GM13976 (cell line): ENCODE results near the gene PPP2R5D.

ENCODE experiments used
- DNase-seq: peaks from one replicate; pipeline ENCODE4 v3.0.0; 2012; ENCODE audit warnings: low spot score
- in situ Hi-C: fragments of 300-500 bp; cut with MboI; formaldehyde crosslinking; loops from one replicate; pipeline ENCODE4 v1.12.0; 2022; ENCODE audit warnings: low sequenced_read_pairs, mixed read lengths, inconsistent platforms; ENCODE audit not compliant: unreplicated experiment
- TF ChIP-seq, protein P1 (sequence below): IDR thresholded peaks from 2 replicates; pipeline ENCODE4 v1.5.1; 2012; ENCODE audit warnings: borderline replicate concordance, mild to moderate bottlenecking; ENCODE audit not compliant: insufficient read depth; ENCODE audit errors: extremely low read depth, missing control alignments, control extremely low read depth

Gene PPP2R5D

DNA sequence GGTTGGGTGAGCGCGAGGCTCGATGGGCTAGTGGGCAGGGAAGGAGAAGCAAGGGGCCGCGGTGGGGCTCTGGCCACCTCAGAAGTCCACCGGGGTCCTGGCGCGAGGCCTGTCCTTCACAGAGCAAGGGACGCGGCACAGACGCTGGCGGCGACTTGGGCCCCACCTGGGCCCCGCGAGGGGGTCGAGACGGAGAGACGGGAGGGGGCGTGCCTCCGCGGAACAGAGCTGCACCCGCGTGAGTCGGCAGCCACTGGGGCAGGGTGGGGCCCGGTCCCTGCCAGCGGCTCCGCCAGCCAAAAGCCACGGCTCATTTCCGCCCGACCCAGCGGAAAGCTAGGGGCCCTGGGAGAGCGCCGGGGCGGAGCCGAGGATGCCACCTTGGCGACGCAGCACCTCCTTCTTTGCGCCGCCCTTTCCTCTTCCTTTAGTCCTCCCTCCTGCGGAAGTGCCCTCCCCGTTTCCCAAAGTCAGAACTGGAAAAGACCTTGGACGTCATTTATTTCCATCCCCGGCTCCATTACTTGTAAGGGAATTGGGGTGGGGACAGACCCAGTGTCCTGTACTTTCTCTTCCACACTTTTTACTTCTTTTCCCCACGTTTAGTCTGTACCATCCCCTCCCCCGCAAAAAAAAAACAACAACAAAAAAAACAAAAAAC lies 69.3 kb downstream of the PPP2R5D start, which contains the start of gene CUL7:
Gene CUL7, minus strand, starts transcription at position 307 of the 661 bp plus-strand sequence. CDS start 1,063 bp downstream, outside the sequence.
- peak; percentile 98 for DNase-seq
- TF ChIP-seq, protein P1, sequence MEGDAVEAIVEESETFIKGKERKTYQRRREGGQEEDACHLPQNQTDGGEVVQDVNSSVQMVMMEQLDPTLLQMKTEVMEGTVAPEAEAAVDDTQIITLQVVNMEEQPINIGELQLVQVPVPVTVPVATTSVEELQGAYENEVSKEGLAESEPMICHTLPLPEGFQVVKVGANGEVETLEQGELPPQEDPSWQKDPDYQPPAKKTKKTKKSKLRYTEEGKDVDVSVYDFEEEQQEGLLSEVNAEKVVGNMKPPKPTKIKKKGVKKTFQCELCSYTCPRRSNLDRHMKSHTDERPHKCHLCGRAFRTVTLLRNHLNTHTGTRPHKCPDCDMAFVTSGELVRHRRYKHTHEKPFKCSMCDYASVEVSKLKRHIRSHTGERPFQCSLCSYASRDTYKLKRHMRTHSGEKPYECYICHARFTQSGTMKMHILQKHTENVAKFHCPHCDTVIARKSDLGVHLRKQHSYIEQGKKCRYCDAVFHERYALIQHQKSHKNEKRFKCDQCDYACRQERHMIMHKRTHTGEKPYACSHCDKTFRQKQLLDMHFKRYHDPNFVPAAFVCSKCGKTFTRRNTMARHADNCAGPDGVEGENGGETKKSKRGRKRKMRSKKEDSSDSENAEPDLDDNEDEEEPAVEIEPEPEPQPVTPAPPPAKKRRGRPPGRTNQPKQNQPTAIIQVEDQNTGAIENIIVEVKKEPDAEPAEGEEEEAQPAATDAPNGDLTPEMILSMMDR = no peak
- in situ Hi-C loops = no loop called here

DNA sequence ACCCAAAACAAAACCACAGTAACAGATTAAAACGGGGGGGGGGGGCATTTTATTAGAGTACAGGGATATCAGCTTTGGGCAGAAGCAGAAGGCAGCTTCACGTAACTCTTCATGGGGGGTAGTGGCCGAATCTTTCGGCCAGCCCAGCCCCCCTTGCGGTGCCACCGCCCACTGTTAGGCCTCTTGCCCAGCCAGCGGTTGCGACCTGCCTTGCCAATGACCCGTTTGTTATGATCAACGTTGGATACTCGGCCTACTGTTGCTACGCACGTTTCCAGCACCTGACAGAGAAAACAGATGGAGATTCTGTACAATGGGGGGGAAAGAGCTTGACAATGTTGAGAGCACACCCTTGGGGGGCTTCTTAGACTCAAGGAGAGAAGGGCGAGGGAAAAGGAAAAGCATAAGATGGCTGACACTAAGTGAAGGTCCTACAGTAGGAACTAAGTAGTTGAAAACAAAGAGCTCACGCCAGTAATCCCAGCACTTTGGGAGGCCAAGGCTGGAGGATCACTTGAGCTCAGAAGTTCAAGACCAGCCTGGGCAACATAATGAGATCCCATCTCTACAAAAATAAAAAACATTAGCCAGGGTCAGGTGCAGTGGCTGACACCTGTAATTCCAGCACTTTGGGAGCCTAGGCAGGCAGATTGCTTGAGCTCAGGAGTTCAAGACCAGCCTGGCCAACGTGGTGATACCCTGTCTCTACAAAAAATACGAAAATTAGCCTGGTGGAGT lies 70.0 kb downstream of the PPP2R5D start:
- TF ChIP-seq, protein P1 = no peak
- DNase-seq = no peak
- in situ Hi-C loops = no loop called here

DNA sequence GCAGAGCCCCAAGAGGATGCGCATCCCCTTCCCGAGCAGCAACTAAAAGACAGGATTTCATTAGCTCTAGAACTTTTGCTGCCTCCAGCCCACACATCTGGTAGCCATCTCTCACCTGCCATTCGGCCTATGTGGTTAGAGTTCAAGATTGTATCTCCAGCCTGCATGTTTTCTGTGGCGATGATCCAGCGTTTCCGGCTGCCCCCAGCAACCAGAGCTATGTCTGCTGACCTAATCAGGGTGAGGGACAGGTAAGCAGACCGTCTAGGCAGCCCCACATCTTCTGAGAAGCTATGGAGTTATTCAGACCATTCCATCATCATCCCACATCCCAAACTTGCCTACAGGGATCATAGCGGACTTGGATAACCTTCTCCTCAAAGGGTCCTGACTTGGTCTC lies 71.6 kb downstream of the PPP2R5D start:
- TF ChIP-seq, protein P1 = no peak
- no peak for DNase-seq
- in situ Hi-C loops = no loop called here

DNA sequence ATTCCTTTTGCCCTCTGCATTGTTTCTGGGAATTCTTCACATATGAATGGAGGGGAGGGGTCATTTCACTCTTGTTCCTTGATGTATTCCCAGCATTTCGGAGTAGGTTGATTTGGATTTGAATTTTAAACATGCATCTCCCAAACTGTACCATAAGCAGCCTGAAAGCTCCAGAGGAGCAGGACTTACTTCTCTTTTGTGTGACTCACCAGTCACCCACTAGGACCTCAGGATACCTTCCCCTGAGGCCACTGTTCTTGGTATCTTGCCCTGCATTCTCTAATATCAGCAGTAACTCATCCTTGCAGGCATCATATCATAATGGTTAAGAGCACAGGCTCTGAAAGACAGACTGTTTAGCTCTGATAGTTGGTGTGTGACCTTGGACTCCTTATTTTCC lies 74.2 kb downstream of the PPP2R5D start:
- TF ChIP-seq, protein P1 = no peak
- in situ Hi-C loops = no loop called here
- no peak for DNase-seq

DNA sequence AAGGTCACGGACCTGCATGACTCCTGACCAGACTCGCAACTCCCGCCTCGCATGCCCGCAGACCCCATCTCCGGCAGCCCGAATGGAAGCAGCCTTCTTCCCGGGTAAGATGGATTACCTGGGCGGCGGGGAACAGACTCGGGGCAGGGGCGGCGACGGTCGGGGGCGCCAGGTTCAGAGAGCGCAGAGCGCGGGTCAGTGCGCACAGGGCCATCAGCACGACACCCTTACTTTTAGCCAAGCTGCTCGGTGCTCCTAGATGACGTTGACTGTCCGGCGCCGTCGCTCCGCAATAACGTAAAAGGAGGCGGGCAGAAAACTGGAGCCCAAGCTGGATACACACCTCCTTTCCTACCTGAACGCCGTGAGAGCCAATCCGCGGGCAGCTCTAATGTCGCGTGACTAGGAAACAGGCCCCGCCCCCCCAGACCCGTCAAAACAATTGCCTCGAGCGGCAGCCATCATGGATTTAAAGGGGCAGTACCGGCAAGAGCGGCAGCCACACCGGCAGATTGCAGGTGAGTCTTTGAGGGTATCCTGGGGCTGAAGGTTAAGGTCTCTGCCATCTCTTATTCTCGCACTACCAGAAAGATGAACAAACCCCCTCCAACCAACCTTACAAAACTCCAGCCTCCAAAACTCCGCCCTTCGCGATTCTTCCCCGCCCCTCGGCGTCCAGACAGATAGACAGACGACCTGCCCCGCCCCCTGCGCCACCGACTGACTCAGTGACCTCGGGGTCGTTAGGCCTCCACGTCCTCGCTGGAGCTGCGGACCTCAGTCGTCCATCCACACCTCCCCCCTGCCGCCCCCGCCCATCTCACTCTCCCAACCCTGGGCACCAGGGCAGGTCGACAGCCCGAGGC lies 75.0 kb downstream of the PPP2R5D start, which contains the start of the genes KLC4 and MRPL2:
Gene KLC4, plus strand, starts transcription at position 464 of the 866 bp plus-strand sequence. CDS start 1,705 bp downstream, outside the sequence.
Gene MRPL2, minus strand, starts transcription at position 267 of the 866 bp plus-strand sequence. Its CDS starts 53 bp downstream, at position 214.
- peak; percentile 100 for DNase-seq
- TF ChIP-seq, protein P1 = no peak
- in situ Hi-C loops = no loop called here

DNA sequence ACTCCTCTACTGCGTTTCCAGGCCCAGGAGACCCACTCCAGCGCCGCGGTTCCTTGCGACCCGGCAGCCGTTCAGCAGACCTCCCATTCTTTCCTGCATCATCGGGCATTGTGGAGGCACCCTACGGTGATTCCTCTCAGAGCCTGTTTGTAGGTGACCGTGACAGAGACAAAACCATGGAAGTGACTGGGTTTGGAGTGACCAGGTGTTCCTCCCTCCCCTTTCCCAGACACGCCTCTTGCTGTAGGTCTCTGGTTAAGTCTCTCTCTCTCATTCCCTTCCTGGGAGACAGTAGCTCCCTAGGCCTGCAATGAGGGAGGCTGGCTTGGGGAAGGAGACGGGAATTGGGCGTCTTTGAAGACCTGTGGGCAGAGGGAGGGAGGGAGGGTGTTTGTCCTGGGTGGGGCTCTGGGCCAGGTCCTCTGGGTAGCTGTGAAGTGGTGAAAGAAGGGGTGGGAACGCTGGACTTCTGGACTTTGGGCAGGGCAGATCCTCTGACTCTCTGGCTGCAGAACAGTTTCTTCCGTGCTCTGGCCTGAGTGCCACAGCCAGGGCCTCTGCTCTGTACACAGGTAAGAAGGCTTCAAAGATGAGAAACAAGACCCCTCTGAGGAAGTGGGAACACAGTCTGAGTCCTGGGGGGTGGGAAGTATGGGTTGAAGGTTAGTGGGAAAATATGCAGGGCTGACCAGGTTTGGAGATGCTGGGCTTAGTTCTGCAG lies 75.8 kb downstream of the PPP2R5D start:
- no peak for DNase-seq
- in situ Hi-C loops = no loop called here
- TF ChIP-seq, protein P1 = no peak
